ENCODE results near the gene CLMN. TPM values are rescaled to one million over a fixed set of nuclear protein-coding genes. Genes with fewer than 3 reads are reported as not detected.

CLMN gene
- total and polyA plus RNA-seq, 2 donors (not counting 3 experiments of a cell fraction or from before 2014, with no cell fraction given) = 0.72 to 9.6 TPM

- H3K36me3 ChIP-seq (ENCODE audit: control insufficient read depth in 2 of 2, extremely low read depth in 1 of 2, insufficient read depth in 2 of 2, low read length in 2 of 2) = no peaks in the 10 kb centered on the region
- H3K9me1 ChIP-seq (replicated peaks; ENCODE audit: control insufficient read depth, extremely low read depth, insufficient read depth, low read length) = no peaks in the 10 kb centered on the region
- no peaks in the 10 kb centered on the region for H3K27me3 ChIP-seq (ENCODE audit: control insufficient read depth in 2 of 2, insufficient read depth in 2 of 2, low read length in 2 of 2)
- dilution Hi-C loops (cut with MboI; ENCODE audit: extremely low pct_ligation_motif_present, low sequenced_read_pairs) = no loop called here
- POLR2A ChIA-PET = no interaction called here
- TF ChIP-seq GATA2 (IDR thresholded peaks at IDR 0.05; ENCODE audit: insufficient read depth, insufficient read length, low read depth, low read length) = no peak
- TF ChIP-seq JUN (IDR thresholded peaks at IDR 0.05; ENCODE audit: borderline replicate concordance, insufficient read depth, insufficient read length, low read depth) = no peak
- TF ChIP-seq POLR2AphosphoS5 (IDR thresholded peaks at IDR 0.05; ENCODE audit: insufficient read depth, low read depth, low read length) = no peak
- TF ChIP-seq POLR2A (IDR thresholded peaks at IDR 0.05; ENCODE audit: low read depth, low read length) = no peak
- no peak for TF ChIP-seq FOS (IDR thresholded peaks at IDR 0.05; ENCODE audit: borderline replicate concordance, insufficient read depth, low read length)
- TF ChIP-seq CTCF (IDR thresholded peaks at IDR 0.05; ENCODE audit: extremely low read depth in 1 of 2, insufficient read depth in 1 of 2, low read depth in 1 of 2, low read length in 2 of 2) = no peak
- DNase-seq (ENCODE audit: low read depth, low spot score) = no peak
- BruUV-seq (replicated peaks) = no TSS peak
- CTCF ChIA-PET = interaction anchor here (1.7 kb wide), 1 partner anchor 9 kb away, joined by 11 read pairs; no protein-coding TSS in a partner anchor
- FAIRE-seq = no peak
- no peak overlapping the region for H2AFZ ChIP-seq (ENCODE audit: low read depth, low read length)
- no peak overlapping the region for H3K27ac ChIP-seq (ENCODE audit: insufficient read depth, low read depth, low read length)
- H3K9me3 ChIP-seq (replicated peaks; ENCODE audit: control insufficient read depth, insufficient read depth, low read length) = no peaks in the 10 kb centered on the region
- no peak overlapping the region for H3K9ac ChIP-seq (replicated peaks; ENCODE audit: extremely low read depth, insufficient read depth, low read length)
- intact Hi-C loops (cut with micrococcal nuclease) = no loop called here
- H4K20me1 ChIP-seq (replicated peaks; ENCODE audit: control insufficient read depth, extremely low read depth, insufficient read depth, low read length) = no peaks in the 10 kb centered on the region
- H3K4me1 ChIP-seq (ENCODE audit: control insufficient read depth, extremely low read depth, insufficient read depth, low read length) = no peaks in the 10 kb centered on the region
- no peaks in the 10 kb centered on the region for H3K79me2 ChIP-seq (ENCODE audit: control insufficient read depth, insufficient read depth, low read length)
- no peak overlapping the region for H3K4me2 ChIP-seq (ENCODE audit: insufficient read depth, low read length)
- no peak overlapping the region for H3K4me3 ChIP-seq (replicated peaks in 1 of 3; ENCODE audit: insufficient read depth in 1 of 3, low read depth in 1 of 3, low read length in 3 of 3)
Observed at GRCh38 chr14:95352481-95352880, 32.8 kb upstream of the CLMN start.

GRCh38 chr14:95349241-95349640 is 29.5 kb upstream of the CLMN start:
- CTCF ChIA-PET = interaction anchor here (0.9 to 2.8 kb wide), 5 partner anchors 9 to 175 kb away, joined by 3 to 20 read pairs (median 4); no protein-coding TSS in a partner anchor
- dilution Hi-C loops (cut with MboI; ENCODE audit: extremely low pct_ligation_motif_present, low sequenced_read_pairs) = no loop called here

More at GRCh38 chr14:95349241-95349640, 29.5 kb upstream of the CLMN start:
- Histone ChIP-seq H3K4me1 (ENCODE audit: control insufficient read depth, extremely low read depth, insufficient read depth, low read length) (no peaks in the 10 kb centered on the region), H4K20me1 (replicated peaks; ENCODE audit: control insufficient read depth, extremely low read depth, insufficient read depth, low read length) (no peaks in the 10 kb centered on the region), H3K9me1 (replicated peaks; ENCODE audit: control insufficient read depth, extremely low read depth, insufficient read depth, low read length) (no peaks in the 10 kb centered on the region), H3K27me3 (ENCODE audit: control insufficient read depth in 2 of 2, insufficient read depth in 2 of 2, low read length in 2 of 2) (no peaks in the 10 kb centered on the region), H2AFZ (ENCODE audit: low read depth, low read length) (no peak overlapping the region), H3K36me3 (ENCODE audit: control insufficient read depth in 2 of 2, extremely low read depth in 1 of 2, insufficient read depth in 2 of 2, low read length in 2 of 2) (no peaks in the 10 kb centered on the region), H3K4me3 (replicated peaks in 1 of 3; ENCODE audit: insufficient read depth in 1 of 3, low read depth in 1 of 3, low read length in 3 of 3) (no peak overlapping the region), H3K79me2 (ENCODE audit: control insufficient read depth, insufficient read depth, low read length) (no peaks in the 10 kb centered on the region), H3K9me3 (replicated peaks; ENCODE audit: control insufficient read depth, insufficient read depth, low read length) (no peaks in the 10 kb centered on the region), H3K4me2 (ENCODE audit: insufficient read depth, low read length) (no peak overlapping the region), H3K27ac (ENCODE audit: insufficient read depth, low read depth, low read length) (no peak overlapping the region), H3K9ac (replicated peaks; ENCODE audit: extremely low read depth, insufficient read depth, low read length) (no peak overlapping the region)
- TF ChIP-seq MYC (IDR thresholded peaks at IDR 0.05; ENCODE audit: low read depth, low read length) (no peak), EZH2 (IDR thresholded peaks at IDR 0.05; ENCODE audit: borderline replicate concordance, low read depth, low read length, severe bottlenecking) (no peak), FOS (IDR thresholded peaks at IDR 0.05; ENCODE audit: borderline replicate concordance, insufficient read depth, low read length) (no peak), MAX (IDR thresholded peaks at IDR 0.05; ENCODE audit: insufficient read depth, insufficient read length) (no peak), JUN (IDR thresholded peaks at IDR 0.05; ENCODE audit: borderline replicate concordance, insufficient read depth, insufficient read length, low read depth) (no peak), POLR2A (IDR thresholded peaks at IDR 0.05; ENCODE audit: low read depth, low read length) (no peak), POLR2AphosphoS5 (IDR thresholded peaks at IDR 0.05; ENCODE audit: insufficient read depth, low read depth, low read length) (no peak), CTCF (IDR thresholded peaks at IDR 0.05; ENCODE audit: extremely low read depth in 1 of 2, insufficient read depth in 1 of 2, low read depth in 1 of 2, low read length in 2 of 2) (no peak), GATA2 (IDR thresholded peaks at IDR 0.05; ENCODE audit: insufficient read depth, insufficient read length, low read depth, low read length) (no peak)
- BruUV-seq (replicated peaks) = no TSS peak
- intact Hi-C loops (cut with micrococcal nuclease) = no loop called here
- FAIRE-seq (no peak), DNase-seq (ENCODE audit: low read depth, low spot score) (no peak)
- POLR2A ChIA-PET = no interaction called here
